NOMO-1 treated with dmso at 0.1 percent for 144 hours (cell line): ENCODE data around the gene GATAD2A.
A peak's percentile ranks its signal among the peaks of the same experiment; 100 is the strongest.

Experiments
- DNase-seq: peaks from one replicate; lab custom pipeline; 2025; ENCODE audit not compliant: unreplicated experiment; lab: John Stamatoyannopoulos, UW

GATAD2A gene

DNA sequence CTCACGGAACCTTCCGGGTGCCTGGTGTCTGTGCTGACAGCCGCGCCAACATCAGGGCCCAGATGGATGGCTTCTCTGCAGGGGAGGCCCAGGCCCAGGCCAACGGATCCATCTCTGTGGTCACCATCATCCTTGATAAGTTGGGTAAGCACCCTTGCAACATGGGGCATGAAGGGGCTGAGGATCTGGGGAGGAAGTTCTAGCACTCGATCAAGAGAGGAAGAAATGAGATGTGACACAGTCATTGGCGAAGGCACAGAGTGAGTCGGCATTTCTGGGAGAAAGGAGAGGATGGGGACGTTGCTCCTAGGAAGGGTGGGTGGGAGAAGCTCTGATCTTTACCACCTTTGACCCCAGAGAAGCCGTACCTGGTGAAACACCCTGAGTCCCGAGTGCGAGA is 137.0 kb downstream of the GATAD2A start:
- DNase-seq = no peak

DNA sequence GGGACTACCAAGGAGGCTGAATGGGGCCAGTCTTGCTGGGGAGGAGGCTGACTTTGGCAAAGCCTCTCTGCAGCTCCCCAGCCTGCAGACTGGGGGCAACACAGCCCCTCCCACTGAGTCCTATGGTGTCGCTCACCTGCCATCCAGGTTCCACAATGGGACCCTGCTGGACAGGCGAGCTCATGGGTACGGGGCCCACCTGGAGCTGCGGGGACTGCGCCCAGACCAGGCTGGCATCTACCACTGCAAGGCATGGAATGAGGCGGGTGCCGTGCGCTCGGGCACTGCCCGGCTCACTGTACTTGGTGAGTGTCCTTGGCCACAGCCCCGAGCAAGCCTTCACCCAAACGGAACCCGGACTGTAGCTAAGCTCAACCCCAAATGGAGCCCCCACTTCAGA is 137.6 kb downstream of the GATAD2A start:
- no peak for DNase-seq

DNA sequence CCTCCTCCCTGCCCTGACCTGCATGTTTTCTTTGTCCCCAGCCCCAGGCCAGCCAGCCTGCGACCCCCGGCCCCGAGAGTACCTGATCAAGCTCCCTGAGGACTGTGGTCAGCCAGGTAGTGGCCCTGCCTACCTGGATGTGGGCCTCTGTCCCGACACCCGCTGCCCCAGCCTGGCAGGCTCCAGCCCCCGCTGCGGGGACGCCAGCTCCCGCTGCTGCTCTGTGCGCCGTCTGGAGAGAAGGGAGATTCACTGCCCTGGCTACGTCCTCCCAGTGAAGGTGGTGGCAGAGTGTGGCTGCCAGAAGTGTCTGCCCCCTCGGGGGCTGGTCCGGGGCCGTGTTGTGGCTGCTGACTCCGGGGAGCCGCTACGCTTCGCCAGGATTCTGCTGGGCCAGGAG is 138.2 kb downstream of the GATAD2A start:
- DNase-seq = no peak

DNA sequence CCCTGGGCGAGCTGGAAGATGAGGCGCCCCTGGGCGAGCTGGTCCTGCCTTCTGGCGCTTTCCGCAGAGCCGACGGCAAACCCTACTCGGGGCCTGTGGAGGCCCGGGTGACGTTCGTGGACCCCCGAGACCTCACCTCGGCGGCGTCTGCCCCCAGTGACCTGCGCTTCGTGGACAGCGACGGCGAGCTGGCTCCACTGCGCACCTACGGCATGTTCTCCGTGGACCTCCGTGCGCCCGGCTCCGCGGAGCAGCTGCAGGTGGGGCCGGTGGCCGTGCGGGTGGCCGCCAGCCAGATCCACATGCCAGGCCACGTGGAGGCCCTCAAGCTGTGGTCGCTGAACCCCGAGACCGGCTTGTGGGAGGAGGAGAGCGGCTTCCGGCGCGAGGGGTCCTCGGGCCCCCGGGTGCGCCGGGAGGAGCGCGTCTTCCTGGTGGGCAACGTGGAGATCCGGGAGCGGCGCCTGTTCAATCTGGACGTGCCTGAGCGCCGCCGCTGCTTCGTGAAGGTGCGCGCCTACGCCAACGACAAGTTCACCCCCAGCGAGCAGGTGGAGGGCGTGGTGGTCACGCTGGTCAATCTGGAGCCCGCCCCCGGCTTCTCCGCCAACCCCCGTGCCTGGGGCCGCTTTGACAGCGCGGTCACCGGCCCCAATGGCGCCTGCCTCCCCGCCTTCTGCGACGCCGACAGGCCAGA is 138.9 kb downstream of the GATAD2A start:
- DNase-seq = no peak

DNA sequence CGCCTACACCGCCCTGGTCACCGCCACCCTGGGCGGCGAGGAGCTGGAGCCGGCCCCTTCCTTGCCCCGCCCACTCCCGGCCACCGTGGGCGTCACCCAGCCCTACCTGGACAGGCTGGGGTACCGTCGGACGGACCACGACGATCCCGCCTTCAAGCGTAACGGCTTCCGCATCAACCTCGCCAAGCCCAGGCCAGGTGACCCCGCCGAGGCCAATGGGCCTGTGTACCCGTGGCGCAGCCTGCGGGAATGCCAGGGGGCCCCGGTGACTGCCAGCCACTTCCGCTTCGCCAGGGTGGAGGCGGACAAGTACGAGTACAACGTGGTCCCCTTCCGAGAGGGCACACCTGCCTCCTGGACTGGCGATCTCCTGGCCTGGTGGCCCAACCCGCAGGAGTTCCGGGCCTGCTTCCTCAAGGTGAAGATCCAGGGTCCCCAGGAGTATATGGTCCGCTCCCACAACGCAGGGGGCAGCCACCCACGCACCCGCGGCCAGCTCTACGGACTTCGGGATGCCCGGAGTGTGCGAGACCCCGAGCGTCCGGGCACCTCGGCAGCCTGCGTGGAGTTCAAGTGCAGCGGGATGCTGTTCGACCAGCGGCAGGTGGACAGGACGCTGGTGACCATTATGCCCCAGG is 139.6 kb downstream of the GATAD2A start:
- DNase-seq = no peak

DNA sequence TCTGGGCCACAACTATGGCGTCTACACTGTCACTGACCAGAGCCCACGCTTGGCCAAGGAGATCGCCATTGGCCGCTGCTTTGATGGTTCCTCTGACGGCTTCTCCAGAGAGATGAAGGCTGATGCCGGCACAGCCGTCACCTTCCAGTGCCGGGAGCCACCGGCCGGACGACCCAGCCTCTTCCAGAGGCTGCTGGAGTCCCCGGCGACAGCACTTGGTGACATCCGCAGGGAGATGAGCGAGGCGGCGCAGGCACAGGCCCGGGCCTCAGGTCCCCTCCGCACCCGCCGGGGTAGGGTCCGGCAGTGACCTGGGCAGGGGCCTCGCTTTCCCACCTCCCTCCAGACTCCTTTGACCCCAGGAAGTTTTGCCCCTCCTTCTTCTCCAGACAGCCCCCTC is 140.2 kb downstream of the GATAD2A start:
- DNase-seq = no peak

DNA sequence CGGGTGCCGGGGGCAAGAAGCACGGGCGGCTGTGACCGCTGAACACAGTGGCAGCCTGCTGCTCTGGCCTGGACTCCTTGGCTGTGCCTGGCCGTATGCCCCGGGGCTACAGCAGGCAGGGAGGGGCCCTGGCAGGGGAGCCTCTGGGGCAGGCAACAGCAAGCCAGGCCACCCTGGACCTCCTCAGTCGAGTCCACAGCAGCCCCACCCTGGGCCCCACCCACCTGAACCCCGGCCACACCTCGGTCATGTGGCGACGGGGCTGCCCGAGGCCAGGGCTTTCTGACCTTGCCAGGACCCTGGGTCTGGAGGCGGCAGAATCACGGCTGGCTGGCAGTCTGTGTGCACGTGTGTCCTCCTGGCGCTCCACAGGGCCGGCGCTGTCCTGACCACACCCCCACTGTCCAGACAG is 141.3 kb downstream of the GATAD2A start:
- no peak for DNase-seq

DNA sequence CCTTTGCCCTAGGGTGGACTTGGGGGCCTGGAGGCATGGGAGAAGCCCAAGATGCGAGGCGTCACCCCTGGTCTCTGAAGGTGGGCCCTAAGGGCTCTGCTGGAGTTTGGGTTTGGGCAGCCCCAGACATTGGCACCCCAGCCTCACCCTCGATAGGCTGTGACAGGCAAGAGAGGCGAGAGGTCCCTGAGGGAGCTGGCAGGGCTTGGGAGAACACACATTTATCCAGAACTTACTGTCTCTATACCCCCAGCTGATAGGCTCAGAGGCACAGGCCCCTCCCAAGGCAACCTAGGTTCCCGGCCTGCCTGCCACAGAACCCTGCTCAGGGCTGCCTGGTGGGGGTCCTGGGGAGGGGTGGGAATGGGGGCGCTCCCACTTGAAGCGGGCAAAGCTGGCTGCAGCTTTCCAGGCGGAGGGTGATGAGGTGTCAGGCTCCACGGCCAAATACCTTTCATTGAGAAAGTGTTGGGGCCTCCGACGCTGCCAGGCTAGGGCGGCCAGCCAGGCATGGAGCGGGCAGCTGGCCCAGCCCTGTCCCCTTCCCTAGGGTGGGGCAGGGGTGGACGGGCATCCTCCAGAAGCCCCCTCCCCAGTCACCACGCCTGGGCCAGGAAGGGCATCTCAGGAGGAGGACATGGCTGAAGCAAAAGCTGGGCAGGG is 142.3 kb downstream of the GATAD2A start:
- no peak for DNase-seq

DNA sequence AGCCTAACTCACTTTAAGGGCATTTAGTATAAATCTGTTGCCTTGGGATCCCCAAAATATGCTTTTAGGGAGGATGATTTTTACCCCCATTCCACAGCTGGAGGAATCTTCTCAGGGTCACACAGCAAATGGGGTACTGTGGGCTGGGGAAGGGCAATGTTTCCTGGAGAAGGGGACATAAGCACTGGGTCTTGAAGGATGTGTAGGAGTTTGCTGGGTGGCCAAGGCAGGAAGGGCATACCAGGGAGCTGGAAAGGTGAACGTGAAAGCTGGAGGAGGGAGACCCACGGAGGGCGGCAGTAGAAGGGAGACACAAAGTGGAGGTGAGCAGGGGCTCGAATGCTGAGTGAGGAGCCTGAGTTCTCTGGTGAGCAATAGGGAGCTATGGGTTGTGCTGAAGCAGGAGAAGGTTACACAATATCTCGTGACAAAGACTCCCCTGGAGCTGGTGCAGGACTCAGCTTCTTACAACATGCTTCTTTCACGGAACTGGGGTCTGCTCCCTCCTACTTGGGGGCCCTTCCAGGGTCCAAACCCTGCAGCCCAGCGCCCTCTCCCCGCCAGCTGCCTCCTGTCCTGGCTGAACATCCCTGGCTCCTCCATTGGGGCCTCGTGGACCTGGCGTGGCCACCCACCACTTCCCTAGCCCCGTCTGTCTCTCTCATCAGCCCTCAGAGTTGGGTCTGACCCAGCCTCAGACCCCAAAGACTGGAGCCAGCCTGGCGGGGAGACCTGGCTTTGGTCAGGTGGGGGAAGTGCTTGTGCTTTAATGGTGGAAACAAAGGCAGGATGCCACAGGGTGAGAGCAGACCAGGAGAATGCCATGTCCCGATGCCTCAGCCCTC is 143.7 kb downstream of the GATAD2A start:
- DNase-seq = no peak

DNA sequence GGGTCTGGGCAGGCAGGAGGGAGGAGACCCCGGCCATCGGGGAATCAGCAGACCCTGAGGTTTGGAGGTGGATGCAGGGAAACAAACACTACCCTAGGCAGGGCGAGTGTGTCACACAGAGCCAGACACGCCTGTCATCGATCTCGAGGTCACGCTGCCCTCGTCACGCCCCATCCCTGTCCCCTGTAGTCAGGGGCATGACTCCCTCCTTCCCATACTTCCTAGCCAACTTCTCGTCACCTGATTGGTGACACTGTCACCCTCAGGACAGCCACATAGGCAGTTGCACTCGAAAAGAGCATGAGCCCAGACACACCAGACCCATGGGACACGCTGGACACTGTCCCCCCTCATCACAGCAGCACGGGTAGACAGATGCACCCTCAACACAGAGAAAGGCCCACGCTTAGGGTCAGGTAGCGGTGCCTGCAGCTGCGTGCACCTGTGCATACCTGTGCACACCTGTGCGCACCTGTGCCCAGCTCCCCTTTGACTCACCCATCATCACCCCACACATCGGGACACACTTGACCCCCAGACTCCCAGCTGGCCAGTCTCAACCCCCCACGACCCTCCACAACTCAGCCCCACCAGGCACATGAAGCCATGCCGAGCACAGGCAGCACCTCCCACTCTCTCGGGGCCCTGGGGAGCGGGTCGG is 144.5 kb downstream of the GATAD2A start:
- DNase-seq = no peak

DNA sequence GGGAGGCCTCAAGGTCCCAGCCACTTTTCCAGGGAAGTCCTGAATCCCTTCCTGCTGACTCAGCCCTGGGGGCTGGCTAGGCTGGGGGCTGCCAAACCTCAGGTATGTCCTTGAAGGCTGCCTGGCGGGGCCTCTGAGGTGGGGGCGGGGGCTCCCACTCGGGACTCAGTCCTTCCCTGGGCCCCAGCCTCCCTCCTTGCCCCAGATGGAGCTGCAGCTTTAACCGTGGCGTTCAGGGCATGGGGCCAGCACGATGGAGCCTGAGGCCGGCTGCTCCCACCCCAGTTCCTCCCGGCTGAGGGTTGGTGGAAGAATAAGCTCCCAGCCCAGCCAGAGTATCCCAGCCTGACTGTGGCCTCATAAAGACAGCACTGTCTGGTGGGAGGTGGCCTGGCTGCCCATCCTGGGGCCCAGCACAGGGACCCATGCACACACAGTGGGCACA is 145.0 kb downstream of the GATAD2A start:
- DNase-seq = no peak

DNA sequence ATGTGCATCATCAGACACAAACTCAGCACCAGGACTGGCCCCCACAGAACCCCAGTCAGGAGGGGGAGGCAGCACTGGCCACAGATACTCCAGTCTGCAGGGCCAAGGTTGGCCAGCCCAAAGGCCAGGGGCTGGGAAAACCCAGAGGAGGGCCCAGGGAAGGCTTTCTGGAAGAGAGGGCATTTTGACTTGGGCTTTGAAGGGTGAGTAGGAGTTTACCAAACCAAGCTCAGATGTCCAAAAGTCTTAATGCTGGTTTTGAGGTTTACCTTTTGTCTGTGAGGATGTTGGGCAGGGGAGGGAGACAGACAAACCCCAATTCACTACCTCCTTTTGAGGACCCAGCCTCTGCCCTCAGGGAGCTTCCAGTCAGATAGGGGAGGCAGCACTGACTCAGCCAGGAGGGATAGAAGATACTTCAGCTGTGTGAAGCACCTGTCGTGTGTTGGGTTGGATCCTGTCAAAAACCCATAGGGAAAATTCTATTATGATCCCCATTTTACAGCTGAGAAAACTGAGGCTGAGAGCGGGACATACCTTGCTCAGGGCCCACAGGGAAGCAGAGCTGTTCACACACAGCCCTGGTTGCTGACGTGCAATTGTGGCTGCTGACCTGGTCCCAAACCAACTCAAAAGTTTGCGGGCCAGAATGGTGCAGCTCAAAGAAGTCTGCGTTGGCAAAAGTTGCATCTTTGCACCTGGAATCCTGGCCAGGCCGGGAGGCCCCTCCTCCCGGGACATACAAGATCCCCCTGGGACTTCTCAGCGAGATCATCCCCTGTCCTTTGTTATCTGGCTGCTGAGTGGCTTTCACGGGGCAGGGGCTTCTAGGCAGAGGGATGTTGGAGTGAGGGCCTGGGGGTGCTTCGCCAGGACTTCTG is 145.7 kb downstream of the GATAD2A start:
- DNase-seq = no peak

DNA sequence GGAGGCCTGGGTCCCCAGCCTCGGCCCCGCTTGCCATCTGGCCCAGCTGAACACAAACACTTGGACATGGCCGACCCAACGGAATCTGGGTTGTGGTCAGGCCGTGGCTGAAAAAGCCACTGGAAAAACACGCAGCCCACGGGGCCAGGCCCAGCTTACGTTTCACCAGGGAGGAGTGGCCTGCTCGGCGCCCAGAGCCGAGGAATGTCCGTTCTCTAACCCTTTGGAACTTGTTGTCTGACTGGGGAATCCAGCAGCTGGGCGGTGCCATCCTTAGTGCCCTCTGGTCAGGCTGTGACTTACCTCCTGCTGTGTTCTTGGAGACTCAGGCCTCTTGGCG is 146.3 kb downstream of the GATAD2A start:
- DNase-seq = no peak

DNA sequence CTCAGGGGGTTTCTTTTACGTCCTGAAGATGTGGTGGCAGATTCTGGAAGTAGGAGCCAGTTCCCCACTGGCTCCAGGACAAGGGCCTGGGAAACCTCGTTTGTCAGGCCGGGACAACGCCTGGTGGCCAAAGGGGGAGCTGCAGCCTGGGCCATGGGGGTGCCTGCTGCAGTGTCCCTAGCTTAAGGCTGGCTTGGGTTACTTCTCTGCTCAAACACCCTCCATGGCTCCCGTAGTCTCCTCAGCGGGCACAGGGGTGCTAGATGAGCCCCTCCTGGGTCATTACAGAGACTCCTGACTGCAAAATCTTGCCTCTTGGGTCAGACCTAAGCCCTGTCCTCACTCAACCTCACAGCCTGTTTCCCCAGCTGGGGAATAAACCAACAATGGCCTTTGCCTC is 147.3 kb downstream of the GATAD2A start:
- no peak for DNase-seq

DNA sequence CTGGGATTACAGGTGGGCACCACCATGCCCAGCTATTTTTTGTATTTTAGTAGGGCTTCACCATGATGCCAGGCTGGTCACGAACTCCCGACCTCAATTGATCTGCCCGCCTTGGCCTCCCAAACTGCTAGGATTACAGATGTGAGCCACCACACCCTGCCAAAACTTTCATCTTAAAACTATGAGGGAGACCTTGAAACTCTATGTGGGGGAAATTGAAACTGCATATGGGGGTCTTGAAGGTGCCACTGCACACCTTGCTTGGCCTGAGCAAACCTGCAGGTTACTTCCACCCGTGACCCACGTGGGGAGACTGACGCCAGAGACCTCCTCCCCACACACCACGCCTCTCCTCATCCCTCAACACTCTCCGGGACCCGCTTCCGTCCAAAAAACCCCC is 148.2 kb downstream of the GATAD2A start:
- no peak for DNase-seq

DNA sequence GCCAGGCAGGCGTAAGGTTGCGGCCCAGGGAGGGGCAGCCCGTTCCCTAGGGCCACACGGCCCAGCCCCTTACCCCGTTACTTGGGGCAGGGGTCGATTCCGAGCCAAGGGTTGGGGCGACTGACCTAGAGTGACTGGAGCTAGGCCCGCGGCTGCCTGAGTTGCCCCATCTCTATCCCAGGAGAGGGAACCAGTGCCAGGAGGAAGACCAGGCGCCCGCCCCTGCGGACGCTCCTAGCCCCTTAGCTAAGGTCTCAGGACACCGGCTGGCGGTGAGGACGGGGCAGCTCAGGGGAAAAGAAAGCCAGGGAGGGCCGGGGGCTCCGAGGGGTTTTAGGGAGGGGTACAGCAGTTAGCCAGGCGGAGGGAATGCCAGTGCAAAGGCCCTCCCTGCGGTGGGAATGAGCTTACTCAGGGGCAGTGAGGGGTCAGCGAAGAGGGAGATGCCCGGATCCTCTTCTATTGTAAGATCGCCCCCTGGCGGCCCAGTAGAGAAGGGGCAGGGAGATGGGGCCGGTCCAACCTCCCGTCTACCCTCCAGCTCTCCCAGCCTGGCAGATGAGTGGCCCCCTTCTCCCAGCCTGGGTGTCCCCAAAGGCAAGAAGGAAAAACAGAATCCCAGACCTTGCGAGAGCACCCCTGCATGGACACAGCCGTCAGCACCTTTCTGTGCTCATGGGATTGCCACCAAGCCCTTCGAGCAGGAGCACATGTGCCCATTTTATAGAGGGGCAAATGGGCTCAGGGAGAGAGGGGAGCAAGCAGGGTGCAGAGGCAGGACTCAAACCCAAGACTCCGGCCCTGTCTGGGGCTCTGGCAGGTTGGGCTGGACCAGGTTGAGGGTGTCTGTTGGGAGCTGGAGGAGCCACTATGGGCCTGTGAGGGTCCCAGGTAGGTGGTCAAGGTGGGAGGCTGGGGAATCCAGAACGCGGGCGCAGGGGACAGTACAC is 148.9 kb downstream of the GATAD2A start:
- DNase-seq = peak; percentile 33

DNA sequence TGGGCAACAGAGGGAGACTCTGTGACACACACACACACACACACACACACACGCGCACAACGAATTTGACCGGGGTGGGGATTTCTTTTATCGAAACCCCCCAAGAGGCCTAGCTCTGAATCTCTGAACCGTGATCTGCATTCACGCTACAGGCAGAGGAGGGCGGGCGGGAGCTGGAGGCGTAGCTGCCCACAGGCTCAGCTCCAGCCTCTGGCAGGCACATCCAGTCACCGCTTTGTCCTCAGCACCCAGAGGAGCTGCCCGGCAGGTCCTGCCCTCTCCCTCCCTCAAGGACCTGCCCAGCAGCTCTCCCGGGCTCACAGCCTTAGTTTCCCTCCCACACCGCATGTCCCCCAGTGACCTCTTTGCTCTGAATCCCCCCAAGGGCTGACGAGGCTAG is 152.6 kb downstream of the GATAD2A start:
- no peak for DNase-seq
